Heart right ventricle (tissue), 16 donors: ENCODE data around the gene TSPAN12. TPM values are rescaled to one million over a fixed set of nuclear protein-coding genes. Genes with fewer than 3 reads are reported as not detected.

Experiments
- ATAC-seq, 8 donors: fragments of 200-7000 bp; cut with Tn5 transposase; one replicate each; pipeline ENCODE4 v1.9.1; 2020; ENCODE audit warnings: mild to moderate bottlenecking in 8 of 8, moderate library complexity in 8 of 8, moderate number of reproducible peaks in 1 of 8
- DNase-seq, 2 donors: peaks; one replicate each; pipeline ENCODE4 v3.0.0-alpha.2; 2020
- H3K27ac ChIP-seq, 10 donors: fragments of 200-600 bp; sonication (generic) in 2 of 10; one replicate each; pipeline versions ENCODE4 v1.5.0 to v1.8.0; 2020 to 2022; ENCODE audit warnings: mild to moderate bottlenecking in 3 of 10
- H3K27me3 ChIP-seq, 7 donors: fragments of 200-600 bp; one replicate each; pipeline ENCODE4 v1.8.0; 2021 to 2022; ENCODE audit warnings: mild to moderate bottlenecking in 2 of 7
- H3K36me3 ChIP-seq, 9 donors: fragments of 200-600 bp; sonication (generic) in 1 of 9; one replicate each; pipeline versions ENCODE4 v1.5.0 to v1.8.0; 2020 to 2022; ENCODE audit warnings: mild to moderate bottlenecking in 2 of 9
- H3K4me1 ChIP-seq, 9 donors: fragments of 200-600 bp; sonication (generic) in 1 of 9; one replicate each; pipeline versions ENCODE4 v1.5.0 to v1.8.0; 2020 to 2022; ENCODE audit warnings: mild to moderate bottlenecking in 4 of 9
- H3K4me3 ChIP-seq, 10 donors: fragments of 200-600 bp; sonication (generic) in 2 of 10; one replicate each; pipeline versions ENCODE4 v1.5.0 to v1.8.0; 2020 to 2022; ENCODE audit warnings: mild to moderate bottlenecking in 7 of 10, moderate library complexity in 2 of 10
- H3K9me3 ChIP-seq, 11 donors: fragments of 200-600 bp in 10 of 11; sonication (generic) in 2 of 11; one replicate each; pipeline versions ENCODE4 v1.5.0 to v1.8.0; 2013 to 2022; ENCODE audit warnings: mild to moderate bottlenecking in 2 of 11, control low read depth in 1 of 11, moderate library complexity in 1 of 11
- CTCF ChIP-seq, 9 donors: fragments of 200-600 bp; sonication (generic) in 2 of 9; IDR thresholded peaks; one replicate each; pipeline versions ENCODE4 v1.5.0 to v1.8.0; 2021 to 2022; ENCODE audit warnings: antibody characterized with exemption in 9 of 9, mild to moderate bottlenecking in 5 of 9, moderate library complexity in 1 of 9
- WGBS, 2 donors: extraction: QIAGEN DNeasy Blood & Tissue Kit; methylation state at CpG; one replicate each; pipeline ENCODE4 v1.1.7; 2013; ENCODE audit warnings: inconsistent platforms in 1 of 2; 5-methylcytosine and 5-hydroxymethylcytosine counted together
- intact Hi-C, 10 donors: fragments of 100-400 bp; cut with DNase I; formaldehyde crosslinking; loops; one replicate each; pipeline versions ENCODE4 v1.11.1 to v1.14.2; 2022
- polyA plus RNA-seq, 2 donors: library from polyadenylated mRNA; stranded (reverse); fragments of 200-250 nt; gene quantifications; one replicate each; pipeline ENCODE4 v1.2.3, GENCODE V29; 2013
- total RNA-seq, 10 donors: library from RNA; stranded (reverse); fragmentation: NEBNext Ultra II Directional in 3 of 10; extraction: Animal tissue kit (Norgen Biotek cat#: 25700) in 3 of 10; gene quantifications; one replicate each; pipeline versions ENCODE4 v1.2.1 to v1.2.4, GENCODE V29; 2021 to 2023
- donor health status: Arrhythmogenic right ventricular cardiomyopathy.
- donor health status: ischemic (EF 13 %, LVEDD 7.1; RV severe dilation, severe dysfunction).
- donor health status: healthy with polysubstance abuse.
- donor health status: DM: no; HTN: yes; CAD: no.
- donor health status: DM: no; HTN: no; CAD: no.
- donor health status: ischemic (EF 25% LVEDD 6.9; RV normal size, moderate dysfunction).
- donor health status: ischemic (EF 25% LVEDD 5.7; RV mildly dilated, moderate dysfunction).
- donor health status: healthy.
- donor health status: DM: yes; HTN: yes; CAD: no.
- donor health status: Ischemic cardiomyopathy.
- donor health status: ischemic (EF 35%, LVEDD 5.7; RV mildly dilated, moderate dysfunction).
- donor health status: nonischemic (EF 11% LVEDD 7.7; RV severe dilation, severe dysfunction).
- donor health status: DM: yes; HTN: yes; CAD: no.
- donor health status: PGD.
- donor health status: ischemic (EF 29% LVEDD 5.4; RV normal size, mild dysfunction).
- donor health status: nonischemic (EF 23%, LVEDD 6.1; RV moderate dilation, normal function).

Gene TSPAN12
- total and polyA plus RNA-seq, 12 donors: 17.9 to 78.6 (median 60.4) TPM

GRCh38 chr7:120743128-120743527, 114.8 kb downstream of the TSPAN12 start:
- no peaks in the 10 kb centered on the region for H3K36me3 ChIP-seq
- H3K9me3 ChIP-seq: no peaks in the 10 kb centered on the region
- DNase-seq (no peak), ATAC-seq (no peak)
- H3K4me1 ChIP-seq: peaks cover 0 to 5% (median 0%) of the 10 kb centered on the region in 9 donors
- no peak for TF ChIP-seq CTCF (IDR thresholded peaks at IDR 0.05)
- intact Hi-C loops: no loop called here
- H3K4me3 ChIP-seq: no peak overlapping the region
- 87 to 88% methylated on average over 3 of the region's 3 CpGs for WGBS, 2 donors
- H3K27me3 ChIP-seq: no peaks in the 10 kb centered on the region
- no peak overlapping the region for H3K27ac ChIP-seq

GRCh38 chr7:120742372-120742771, 115.6 kb downstream of the TSPAN12 start:
- DNase-seq (no peak), ATAC-seq (no peak)
- H3K27me3 ChIP-seq: no peaks in the 10 kb centered on the region
- intact Hi-C loops: no loop called here
- H3K4me3 ChIP-seq: no peak overlapping the region
- H3K27ac ChIP-seq: no peak overlapping the region
- H3K9me3 ChIP-seq: no peaks in the 10 kb centered on the region
- no peak for TF ChIP-seq CTCF (IDR thresholded peaks at IDR 0.05)
- WGBS, 2 donors: 57 to 70% methylated on average over 5 of the region's 5 CpGs
- peaks cover 0 to 5% (median 0%) of the 10 kb centered on the region in 9 donors for H3K4me1 ChIP-seq
- H3K36me3 ChIP-seq: no peaks in the 10 kb centered on the region

- Histone ChIP-seq H3K9me3 (no peaks in the 10 kb centered on the region), H3K27ac (no peak overlapping the region), H3K4me3 (no peak overlapping the region), H3K36me3 (no peaks in the 10 kb centered on the region), H3K4me1 (peaks cover 0 to 5% (median 0%) of the 10 kb centered on the region in 9 donors), H3K27me3 (no peaks in the 10 kb centered on the region)
- DNase-seq (no peak), ATAC-seq (no peak)
- no peak for TF ChIP-seq CTCF (IDR thresholded peaks at IDR 0.05)
- WGBS, 2 donors: 86% methylated on average over 7 of the region's 7 CpGs
- intact Hi-C loops: no loop called here
Observed at GRCh38 chr7:120741371-120742042, 116.4 kb downstream of the TSPAN12 start.

GRCh38 chr7:120740348-120740747, 117.6 kb downstream of the TSPAN12 start:
- Histone ChIP-seq H3K27ac (peak overlapping the region in 5 of 10 donors; percentile 5 to 52 (median 32)), H3K4me3 (peak overlapping the region in 7 of 10 donors; percentile 9 to 47 (median 32)), H3K36me3 (no peaks in the 10 kb centered on the region), H3K27me3 (no peaks in the 10 kb centered on the region), H3K9me3 (no peaks in the 10 kb centered on the region), H3K4me1 (peaks cover 0 to 5% (median 0%) of the 10 kb centered on the region in 9 donors)
- WGBS, 2 donors: 21 to 24% methylated on average over 3 of the region's 3 CpGs
- ATAC-seq (peak in 5 of 8 donors; percentile 49 to 79 (median 63)), DNase-seq (peak in 1 of 2 donors; percentile 19)
- TF ChIP-seq CTCF (IDR thresholded peaks at IDR 0.05): no peak
- intact Hi-C loops: no loop called here
